T-helper 1 cell treated with Interleukin-12 subunit alpha and Interleukin-12 subunit beta and Interleukin-4 antibody, amounts not matched to agents 30 μg/mL and 1 μg/mL, for 36 hours (primary cell): ENCODE data around the gene PKHD1.
"Not testable (repeated sequence)": the region's sequence is repeated elsewhere in the genome, so short reads cannot be mapped to it uniquely, and the experiment has no call there.

Experiments
- H3K27ac Mint-ChIP-seq: one replicate; pipeline ENCODE4 v1.8.0; 2021; ENCODE audit warnings: mild to moderate bottlenecking, mixed read lengths
- H3K27me3 Mint-ChIP-seq: one replicate; pipeline ENCODE4 v1.8.0; 2021; ENCODE audit warnings: low read depth, mixed read lengths
- H3K36me3 Mint-ChIP-seq: one replicate; pipeline ENCODE4 v1.8.0; 2021; ENCODE audit warnings: low read depth, mixed read lengths
- H3K4me1 Mint-ChIP-seq: one replicate; pipeline ENCODE4 v1.8.0; 2021; ENCODE audit warnings: low read depth, mixed read lengths
- H3K4me3 Mint-ChIP-seq: one replicate; pipeline ENCODE4 v1.8.0; 2021; ENCODE audit warnings: mild to moderate bottlenecking, moderate library complexity, mixed read lengths
- H3K9me3 Mint-ChIP-seq: one replicate; pipeline ENCODE4 v1.8.0; 2021; ENCODE audit warnings: mixed read lengths

Gene PKHD1

GRCh38 chr6:52012582-52012981, 74.8 kb downstream of the PKHD1 start:
- Mint-ChIP-seq H3K27me3 (no peaks in the 10 kb centered on the region), H3K4me1 (no peaks in the 10 kb centered on the region), H3K4me3 (no peak overlapping the region), H3K27ac (no peak overlapping the region), H3K9me3 (no peaks in the 10 kb centered on the region), H3K36me3 (no peaks in the 10 kb centered on the region)

GRCh38 chr6:52010806-52011205, 76.6 kb downstream of the PKHD1 start:
- Mint-ChIP-seq H3K27ac (no peak overlapping the region), H3K4me3 (no peak overlapping the region), H3K36me3 (no peaks in the 10 kb centered on the region), H3K27me3 (no peaks in the 10 kb centered on the region), H3K9me3 (no peaks in the 10 kb centered on the region), H3K4me1 (no peaks in the 10 kb centered on the region)

- H3K4me1 Mint-ChIP-seq, result no peaks in the 10 kb centered on the region
- H3K9me3 Mint-ChIP-seq, result no peaks in the 10 kb centered on the region
- no peaks in the 10 kb centered on the region for H3K27me3 Mint-ChIP-seq
- H3K27ac Mint-ChIP-seq, result no peak overlapping the region
- no peak overlapping the region for H3K4me3 Mint-ChIP-seq
- no peaks in the 10 kb centered on the region for H3K36me3 Mint-ChIP-seq
Measured at GRCh38 chr6:52010145-52010544, 77.3 kb downstream of the PKHD1 start.

- H3K4me1 Mint-ChIP-seq, result no peaks in the 10 kb centered on the region
- H3K4me3 Mint-ChIP-seq, result no peak overlapping the region
- H3K27me3 Mint-ChIP-seq, result no peaks in the 10 kb centered on the region
- no peaks in the 10 kb centered on the region for H3K9me3 Mint-ChIP-seq
- no peaks in the 10 kb centered on the region for H3K36me3 Mint-ChIP-seq
- H3K27ac Mint-ChIP-seq, result no peak overlapping the region
Measured at GRCh38 chr6:52009466-52010140, 77.8 kb downstream of the PKHD1 start.

DNA sequence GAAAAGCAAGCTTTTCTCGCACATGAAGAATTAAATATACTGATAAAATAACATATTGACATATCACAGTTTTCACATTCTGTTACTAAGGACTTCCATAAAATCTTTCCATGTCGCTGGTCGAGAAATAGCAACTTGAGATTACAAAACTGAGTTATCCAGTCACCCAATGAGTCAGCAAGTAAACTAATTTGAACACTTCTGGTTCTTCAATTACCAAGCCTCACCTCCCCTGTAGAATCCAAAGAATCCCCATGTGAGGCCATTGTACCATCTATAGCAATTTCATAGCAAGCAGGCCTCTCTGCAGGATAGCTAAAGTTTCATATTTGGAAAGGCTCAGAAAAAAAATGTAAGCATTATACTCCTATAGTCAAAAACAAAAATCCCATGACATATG, 87.3 kb downstream of the PKHD1 start:
- Mint-ChIP-seq H3K27me3 (peaks cover 4% of the 10 kb centered on the region), H3K27ac (no peak overlapping the region), H3K4me3 (no peak overlapping the region), H3K4me1 (no peaks in the 10 kb centered on the region), H3K36me3 (no peaks in the 10 kb centered on the region), H3K9me3 (no peaks in the 10 kb centered on the region)

- Mint-ChIP-seq H3K36me3 (no peaks in the 10 kb centered on the region), H3K27ac (no peak overlapping the region), H3K4me3 (no peak overlapping the region)
Measured at GRCh38 chr6:51996296-51996947, 91.0 kb downstream of the PKHD1 start.

DNA sequence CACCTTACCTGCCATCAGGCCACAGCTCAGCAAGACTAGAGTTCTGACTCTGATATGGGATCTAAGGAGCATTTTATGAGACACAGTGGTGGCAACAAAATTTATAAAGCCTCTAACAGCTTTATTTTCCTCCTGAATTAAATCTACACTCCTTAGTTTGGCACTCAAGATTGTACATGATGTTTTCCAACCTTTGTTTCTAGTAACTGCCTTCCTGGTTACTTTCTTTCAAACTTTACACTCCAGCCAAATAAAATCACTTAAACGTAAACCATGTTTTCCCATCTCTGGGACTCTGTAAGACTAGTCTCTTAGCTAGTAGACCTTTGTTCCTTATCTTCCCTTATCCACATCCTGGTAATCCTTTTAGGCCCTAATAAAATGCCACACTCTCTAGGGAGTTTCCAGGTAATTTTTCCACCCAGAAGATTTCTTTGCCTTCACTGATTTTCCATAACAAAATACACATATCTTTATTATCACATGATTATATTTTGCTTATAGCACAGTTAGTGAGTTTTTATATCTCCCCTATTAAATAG, 92.1 kb downstream of the PKHD1 start:
- no peaks in the 10 kb centered on the region for H3K4me1 Mint-ChIP-seq
- H3K9me3 Mint-ChIP-seq, result peaks cover 5% of the 10 kb centered on the region
- H3K27ac Mint-ChIP-seq, result no peak overlapping the region
- no peaks in the 10 kb centered on the region for H3K36me3 Mint-ChIP-seq
- H3K4me3 Mint-ChIP-seq, result no peak overlapping the region
- H3K27me3 Mint-ChIP-seq, result peaks cover 13% of the 10 kb centered on the region

More at GRCh38 chr6:51996296-51996947, 91.0 kb downstream of the PKHD1 start:
- Mint-ChIP-seq H3K9me3 (no peaks in the 10 kb centered on the region), H3K27me3 (peaks cover 4% of the 10 kb centered on the region), H3K4me1 (no peaks in the 10 kb centered on the region)

- Mint-ChIP-seq H3K4me1 (no peaks in the 10 kb centered on the region), H3K4me3 (no peak overlapping the region), H3K36me3 (no peaks in the 10 kb centered on the region), H3K27me3 (peaks cover 9% of the 10 kb centered on the region), H3K27ac (no peak overlapping the region), H3K9me3 (peaks cover 15% of the 10 kb centered on the region)
Measured at GRCh38 chr6:51992876-51993275, 94.5 kb downstream of the PKHD1 start.

DNA sequence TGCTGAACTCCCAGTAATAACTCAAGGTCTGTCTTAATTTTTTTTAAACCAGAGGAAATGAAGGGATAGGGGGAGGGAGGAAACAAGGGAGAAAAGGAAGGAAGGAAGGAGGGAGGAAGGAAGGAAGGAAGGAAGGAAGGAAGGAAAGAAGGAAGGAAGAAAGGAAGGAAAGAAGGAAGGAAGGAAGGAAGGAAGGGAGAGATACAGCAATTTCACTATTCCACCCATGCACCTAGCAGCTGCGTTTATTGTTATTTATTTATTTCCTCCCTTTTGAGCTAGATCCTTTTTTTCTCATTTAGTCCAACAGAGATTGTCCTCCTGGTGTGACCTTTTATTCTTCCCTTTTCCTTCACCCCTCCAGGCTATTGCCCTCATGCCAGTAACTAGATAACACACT, 97.6 kb downstream of the PKHD1 start:
- no peak overlapping the region for H3K27ac Mint-ChIP-seq
- H3K9me3 Mint-ChIP-seq, result peaks cover 15% of the 10 kb centered on the region
- H3K4me3 Mint-ChIP-seq, result no peak overlapping the region
- H3K27me3 Mint-ChIP-seq, result peaks cover 9% of the 10 kb centered on the region
- H3K4me1 Mint-ChIP-seq, result no peaks in the 10 kb centered on the region
- H3K36me3 Mint-ChIP-seq, result no peaks in the 10 kb centered on the region

- H3K9me3 Mint-ChIP-seq, result peaks cover 15% of the 10 kb centered on the region
- H3K27ac Mint-ChIP-seq, result no peak overlapping the region
- no peak overlapping the region for H3K4me3 Mint-ChIP-seq
- no peaks in the 10 kb centered on the region for H3K4me1 Mint-ChIP-seq
- H3K36me3 Mint-ChIP-seq, result no peaks in the 10 kb centered on the region
- peaks cover 9% of the 10 kb centered on the region for H3K27me3 Mint-ChIP-seq
Measured at GRCh38 chr6:51986864-51987263, 100.5 kb downstream of the PKHD1 start.

DNA sequence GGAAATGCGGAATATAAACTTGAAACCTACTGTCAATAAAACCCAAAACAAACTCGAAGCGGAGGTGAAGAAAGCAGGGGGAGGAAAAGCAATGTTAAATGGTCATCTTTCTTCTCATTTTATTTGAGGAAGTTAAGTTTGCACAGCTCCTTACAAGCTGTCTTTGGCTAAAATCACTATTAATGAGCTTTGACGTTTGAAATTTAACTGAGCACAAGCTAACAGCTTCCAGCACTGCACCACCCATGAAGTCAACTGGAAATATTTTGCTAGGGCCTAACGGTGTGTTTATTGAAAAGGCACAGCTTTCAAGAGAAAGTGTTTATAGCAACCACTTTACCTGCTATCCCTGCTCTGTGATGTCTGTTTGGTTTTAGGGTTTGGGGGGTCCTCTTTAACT, 103.8 kb downstream of the PKHD1 start:
- Mint-ChIP-seq H3K4me3 (no peak overlapping the region), H3K9me3 (no peaks in the 10 kb centered on the region), H3K36me3 (no peaks in the 10 kb centered on the region), H3K4me1 (no peaks in the 10 kb centered on the region), H3K27me3 (no peaks in the 10 kb centered on the region), H3K27ac (no peak overlapping the region)

DNA sequence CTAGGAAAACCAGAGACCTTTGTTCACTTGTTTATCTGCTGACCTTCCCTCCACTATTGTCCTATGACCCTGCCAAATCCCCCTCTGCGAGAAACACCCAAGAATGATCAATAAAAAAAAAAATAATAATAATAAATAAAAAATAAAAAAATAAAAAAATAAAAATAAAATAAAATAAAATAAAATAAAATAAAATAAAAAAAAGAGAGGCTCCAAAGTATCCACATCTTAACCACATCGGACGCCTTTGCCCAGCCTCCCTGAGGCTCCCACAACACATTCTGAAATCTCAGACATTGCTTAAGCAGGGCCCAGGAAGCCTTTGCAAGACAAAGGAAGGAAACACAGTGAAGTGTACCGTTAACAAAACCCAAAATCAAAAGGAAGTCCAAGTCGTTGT, 104.7 kb downstream of the PKHD1 start:
- H3K4me3 Mint-ChIP-seq, H3K27ac Mint-ChIP-seq, H3K9me3 Mint-ChIP-seq, H3K27me3 Mint-ChIP-seq, H3K4me1 Mint-ChIP-seq, H3K36me3 Mint-ChIP-seq: not testable (repeated sequence)

DNA sequence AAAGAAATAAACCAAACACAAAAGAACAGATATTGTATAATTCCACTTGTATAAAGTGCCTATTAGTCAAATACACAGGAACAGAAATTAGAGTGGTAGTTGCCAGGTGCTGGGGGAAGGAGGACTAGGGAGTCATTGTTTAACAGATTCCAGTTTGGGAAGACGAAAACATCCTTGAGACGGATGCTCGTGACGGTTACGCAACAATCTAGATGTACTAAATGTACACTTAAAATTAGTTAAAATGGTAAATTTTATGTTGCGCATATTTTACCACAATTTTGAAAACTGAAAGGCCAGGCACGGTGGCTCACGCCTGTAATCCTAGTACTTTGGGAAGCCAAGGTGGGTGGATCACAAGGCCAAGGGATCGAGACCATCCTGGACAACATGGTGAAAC, 111.0 kb downstream of the PKHD1 start:
- no peaks in the 10 kb centered on the region for H3K27me3 Mint-ChIP-seq
- no peaks in the 10 kb centered on the region for H3K36me3 Mint-ChIP-seq
- H3K4me1 Mint-ChIP-seq, result no peaks in the 10 kb centered on the region
- no peak overlapping the region for H3K4me3 Mint-ChIP-seq
- no peaks in the 10 kb centered on the region for H3K9me3 Mint-ChIP-seq
- no peak overlapping the region for H3K27ac Mint-ChIP-seq

DNA sequence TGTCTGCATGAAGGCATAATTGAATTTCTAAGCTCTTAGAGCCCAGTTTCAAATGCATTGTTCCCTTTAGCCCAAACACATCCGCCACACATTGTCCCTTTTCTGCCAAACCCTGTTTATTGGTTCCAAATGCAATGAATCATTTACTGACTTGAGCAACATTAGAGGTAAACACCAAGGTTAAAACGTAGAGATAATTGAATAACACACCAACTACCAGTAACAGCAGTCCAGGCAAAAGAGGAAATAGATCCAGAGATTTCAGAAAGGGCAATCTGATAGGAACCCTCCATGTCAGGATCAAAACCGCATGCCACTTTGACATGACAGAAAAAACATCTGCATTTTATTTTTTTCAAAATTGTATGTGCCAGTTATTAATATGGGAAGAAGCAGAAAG, 114.8 kb downstream of the PKHD1 start:
- Mint-ChIP-seq H3K27ac (no peak overlapping the region), H3K4me1 (no peaks in the 10 kb centered on the region), H3K27me3 (peaks cover 2% of the 10 kb centered on the region), H3K9me3 (no peaks in the 10 kb centered on the region), H3K4me3 (no peak overlapping the region), H3K36me3 (no peaks in the 10 kb centered on the region)

- no peak overlapping the region for H3K27ac Mint-ChIP-seq
- no peaks in the 10 kb centered on the region for H3K36me3 Mint-ChIP-seq
- H3K4me1 Mint-ChIP-seq, result no peaks in the 10 kb centered on the region
- peaks cover 9% of the 10 kb centered on the region for H3K27me3 Mint-ChIP-seq
- no peak overlapping the region for H3K4me3 Mint-ChIP-seq
- no peaks in the 10 kb centered on the region for H3K9me3 Mint-ChIP-seq
Measured at GRCh38 chr6:51968265-51968664, 119.1 kb downstream of the PKHD1 start.
